Transverse colon (tissue), 4 donors: Measurements from ENCODE around the gene PCDHA12. TPM values are rescaled to one million over a fixed set of nuclear protein-coding genes. Genes with fewer than 3 reads are reported as not detected.

ENCODE experiments used
- DNase-seq: peaks from one replicate; pipeline ENCODE4 v3.0.0-alpha.2; 2019
- H3K27ac ChIP-seq, 4 donors: fragments of 200-600 bp; sonication (generic); 2 replicates each; pipeline ENCODE4 v1.5.1; 2016 to 2018; ENCODE audit warnings: inconsistent platforms in 4 of 4
- H3K27me3 ChIP-seq: fragments of 200-600 bp; sonication (generic); 2 replicates; pipeline ENCODE4 v1.5.1; 2017; ENCODE audit warnings: inconsistent platforms
- H3K36me3 ChIP-seq, 4 donors: fragments of 200-600 bp; sonication (generic); 2 replicates each; pipeline ENCODE4 v1.5.1; 2017 to 2019; ENCODE audit warnings: inconsistent platforms in 4 of 4
- H3K4me1 ChIP-seq, 4 donors: fragments of 200-600 bp; sonication (generic); 2 replicates each; pipeline ENCODE4 v1.5.1; 2017 to 2020; ENCODE audit warnings: inconsistent platforms in 4 of 4
- H3K4me3 ChIP-seq, 4 donors: fragments of 200-600 bp; sonication (generic); 1 replicate in 1 of 4; 2 replicates in 3 of 4; pipeline versions ENCODE4 v1.5.1 to v1.6.1; 2017 to 2019; ENCODE audit warnings: inconsistent platforms in 4 of 4
- H3K9me3 ChIP-seq, 2 donors: fragments of 200-600 bp; sonication (generic); 2 replicates each; pipeline ENCODE4 v1.5.1; 2017 to 2019; ENCODE audit warnings: inconsistent platforms in 2 of 2
- CTCF ChIP-seq, 5 experiments: fragments of 200-600 bp in 3 of 5; fragments of 450-650 bp in 2 of 5; sonication (generic) in 3 of 5; IDR thresholded peaks; 1 replicate in 2 of 5; 2 replicates in 3 of 5; pipeline ENCODE4 v1.5.1; 2016 to 2017; ENCODE audit warnings: antibody characterized with exemption in 5 of 5, inconsistent platforms in 3 of 5, mild to moderate bottlenecking in 2 of 5, moderate library complexity in 1 of 5
- EP300 ChIP-seq: sonication (generic); formaldehyde crosslinking; IDR thresholded peaks from one replicate; pipeline ENCODE4 v1.6.1; 2017; ENCODE audit warnings: antibody characterized with exemption, low read depth
- POLR2A ChIP-seq: fragments of 450-650 bp; IDR thresholded peaks from one replicate; pipeline ENCODE4 v1.6.1; 2016; ENCODE audit warnings: antibody characterized with exemption, mild to moderate bottlenecking, moderate library complexity
- POLR2AphosphoS5 ChIP-seq, 3 donors: sonication (generic); formaldehyde crosslinking; IDR thresholded peaks; one replicate each; pipeline ENCODE4 v1.6.1; 2016; ENCODE audit warnings: antibody characterized with exemption in 3 of 3
- WGBS, 2 donors: methylation state at CpG; one replicate each; pipeline ENCODE4 v1.1.5; 2018; ENCODE audit warnings: low coverage in 1 of 2; 5-methylcytosine and 5-hydroxymethylcytosine counted together
- in situ Hi-C, 4 donors: fragments of 200-750 bp; cut with MboI; loops; one replicate each; pipeline versions ENCODE4 v1.15.0 to v1.15.1; 2017; ENCODE audit warnings: low sequenced_read_pairs in 3 of 4, low pct_ligation_motif_present in 1 of 4, low pct_unique_long_range_greater_than_20kb in 1 of 4
- intact Hi-C: fragments of 100-400 bp; cut with DNase I; formaldehyde crosslinking; loops from one replicate; pipeline ENCODE4 v1.15.1; 2023; ENCODE audit warnings: low total_unique reads
- total RNA-seq, 4 donors: library from RNA; depleted of rRNA; stranded (reverse); fragments of >200 nt; gene quantifications; one replicate each; pipeline ENCODE4 v1.1.0, GENCODE V29; 2016

Gene PCDHA12
- total RNA-seq, 4 donors from 2014 or later: 0.55 to 0.80 (median 0.64) TPM; not detected in 1

- Histone ChIP-seq H3K27ac (no peak overlapping the region), H3K36me3 (no peaks in the 10 kb centered on the region), H3K27me3 (peaks cover 4% of the 10 kb centered on the region), H3K4me1 (no peaks in the 10 kb centered on the region), H3K9me3 (peaks cover 21% of the 10 kb centered on the region in 2 donors), H3K4me3 (no peak overlapping the region)
- in situ Hi-C loops: no loop called here
- intact Hi-C loops: no loop called here
- TF ChIP-seq EP300 (no peak), POLR2AphosphoS5 (IDR thresholded peaks at IDR 0.05) (no peak), POLR2A (no peak)
- no peak for DNase-seq
- 81 to 94% methylated on average over 9 to 93 of the region's 94 CpGs for WGBS, 2 donors
Measured at GRCh38 chr5:140857177-140857986, 17.7 kb upstream of the PCDHA12 start.

GRCh38 chr5:140857987-140858240 lies 17.2 kb upstream of the PCDHA12 start:
- no peak for DNase-seq
- Histone ChIP-seq H3K4me1 (no peaks in the 10 kb centered on the region), H3K27me3 (peaks cover 4% of the 10 kb centered on the region), H3K27ac (no peak overlapping the region), H3K4me3 (no peak overlapping the region), H3K36me3 (no peaks in the 10 kb centered on the region), H3K9me3 (peaks cover 20 to 21% of the 10 kb centered on the region in 2 donors)
- 88% methylated on average over 11 of the region's 22 CpGs; no CpG with 5 or more reads in 1 of the 2 donors for WGBS, 2 donors
- intact Hi-C loops: no loop called here
- in situ Hi-C loops: no loop called here
- TF ChIP-seq POLR2AphosphoS5 (IDR thresholded peaks at IDR 0.05) (no peak), POLR2A (no peak)

- Histone ChIP-seq H3K4me3 (no peak overlapping the region), H3K36me3 (no peaks in the 10 kb centered on the region), H3K27me3 (no peaks in the 10 kb centered on the region), H3K27ac (no peak overlapping the region), H3K4me1 (no peaks in the 10 kb centered on the region), H3K9me3 (peaks cover 7 to 19% of the 10 kb centered on the region in 2 donors)
- no peak for TF ChIP-seq POLR2A
- no peak for TF ChIP-seq POLR2AphosphoS5 (IDR thresholded peaks at IDR 0.05)
- no peak for TF ChIP-seq EP300
- TF ChIP-seq CTCF (IDR thresholded peaks at IDR 0.05): no peak
- intact Hi-C loops (no loop called here), in situ Hi-C loops (no loop called here)
- 63 to 85% methylated on average over 7 to 65 of the region's 76 CpGs for WGBS, 2 donors
- DNase-seq: no peak
Measured at GRCh38 chr5:140862441-140863295, 12.4 kb upstream of the PCDHA12 start.

- intact Hi-C loops (no loop called here), in situ Hi-C loops (no loop called here)
- peaks cover 17 to 18% of the 10 kb centered on the region in 2 donors for H3K9me3 ChIP-seq
- no peak within 1 kb of the TSS for H3K27ac ChIP-seq
- TF ChIP-seq EP300: no peak
- TF ChIP-seq POLR2AphosphoS5 (IDR thresholded peaks at IDR 0.05): no peak
- TF ChIP-seq POLR2A: no peak
- no peak for TF ChIP-seq CTCF (IDR thresholded peaks at IDR 0.05)
- no peaks in the 10 kb centered on the region for H3K36me3 ChIP-seq
- 23 to 50% methylated on average over 11 to 41 of the region's 41 CpGs for WGBS, 2 donors
- no peaks in the 10 kb centered on the region for H3K4me1 ChIP-seq
- no peak within 1 kb of the TSS for H3K4me3 ChIP-seq
- DNase-seq: no peak
- H3K27me3 ChIP-seq: no peaks in the 10 kb centered on the region
Measured at GRCh38 chr5:140868721-140869554, 6.2 kb upstream of the PCDHA12 start, which contains the start of gene PCDHA11. TSS of gene PCDHA11 (plus strand) at chr5:140868957. CDS start at chr5:140869104, 147 bp downstream.
